SK-N-MC (cell line): Measurements from ENCODE around the gene PDK2.

Experiments
- EZH2 ChIP-seq: fragments of 200-600 bp; sonication (generic); IDR thresholded peaks from one replicate; pipeline ENCODE4 v1.6.1; 2017; ENCODE audit warnings: antibody characterized with exemption
- POLR2AphosphoS5 ChIP-seq: IDR thresholded peaks from 2 replicates; pipeline ENCODE4 v1.6.1; 2012; ENCODE audit warnings: mild to moderate bottlenecking, low read depth, low read length, borderline replicate concordance

DNA sequence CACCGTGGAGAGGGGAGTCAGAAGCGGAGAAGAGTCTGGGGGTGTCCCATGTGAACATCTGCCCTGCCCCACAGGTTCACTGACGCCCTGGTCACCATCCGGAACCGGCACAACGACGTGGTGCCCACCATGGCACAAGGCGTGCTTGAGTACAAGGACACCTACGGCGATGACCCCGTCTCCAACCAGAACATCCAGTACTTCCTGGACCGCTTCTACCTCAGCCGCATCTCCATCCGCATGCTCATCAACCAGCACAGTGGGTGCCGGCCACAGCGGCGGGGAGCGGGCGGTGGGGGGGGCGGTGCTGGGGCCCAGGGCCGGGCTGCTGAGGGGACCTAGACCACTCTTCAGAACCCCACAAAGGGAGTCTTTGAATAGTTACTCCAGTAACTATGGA, 10.7 kb downstream of the PDK2 start:
- TF ChIP-seq POLR2AphosphoS5 (no peak), EZH2 (no peak)
